ENCODE measurements around the gene CLPTM1L.

The CLPTM1L gene

DNA sequence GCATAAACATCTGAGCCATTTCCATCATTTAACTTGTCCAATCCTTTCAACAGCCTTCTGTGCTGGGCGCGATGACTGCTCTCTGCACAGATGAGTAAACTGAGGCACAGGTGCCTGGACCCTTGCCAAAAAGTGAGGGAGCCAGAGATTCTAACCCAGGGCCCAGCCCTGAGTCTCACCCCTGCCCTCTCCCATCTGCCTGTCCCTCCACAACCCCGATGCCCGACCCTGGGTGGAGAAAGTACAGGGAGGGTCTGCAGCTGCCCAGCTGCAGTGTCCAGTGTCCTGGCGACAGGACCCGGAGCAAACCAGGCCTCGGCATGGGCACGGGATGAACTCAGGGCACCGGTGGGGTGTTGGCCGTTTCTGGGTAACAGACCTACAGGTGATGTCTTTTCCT lies 39.6 kb upstream of the CLPTM1L start:
- TF ChIP-seq, protein P1, sequence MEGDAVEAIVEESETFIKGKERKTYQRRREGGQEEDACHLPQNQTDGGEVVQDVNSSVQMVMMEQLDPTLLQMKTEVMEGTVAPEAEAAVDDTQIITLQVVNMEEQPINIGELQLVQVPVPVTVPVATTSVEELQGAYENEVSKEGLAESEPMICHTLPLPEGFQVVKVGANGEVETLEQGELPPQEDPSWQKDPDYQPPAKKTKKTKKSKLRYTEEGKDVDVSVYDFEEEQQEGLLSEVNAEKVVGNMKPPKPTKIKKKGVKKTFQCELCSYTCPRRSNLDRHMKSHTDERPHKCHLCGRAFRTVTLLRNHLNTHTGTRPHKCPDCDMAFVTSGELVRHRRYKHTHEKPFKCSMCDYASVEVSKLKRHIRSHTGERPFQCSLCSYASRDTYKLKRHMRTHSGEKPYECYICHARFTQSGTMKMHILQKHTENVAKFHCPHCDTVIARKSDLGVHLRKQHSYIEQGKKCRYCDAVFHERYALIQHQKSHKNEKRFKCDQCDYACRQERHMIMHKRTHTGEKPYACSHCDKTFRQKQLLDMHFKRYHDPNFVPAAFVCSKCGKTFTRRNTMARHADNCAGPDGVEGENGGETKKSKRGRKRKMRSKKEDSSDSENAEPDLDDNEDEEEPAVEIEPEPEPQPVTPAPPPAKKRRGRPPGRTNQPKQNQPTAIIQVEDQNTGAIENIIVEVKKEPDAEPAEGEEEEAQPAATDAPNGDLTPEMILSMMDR (IDR thresholded peaks at IDR 0.05; ENCODE audit: low read length, missing control alignments) = no peak
- no peak overlapping the region for H3K4me3 ChIP-seq (replicated peaks; ENCODE audit: low read depth, low read length)
- DNase-seq (ENCODE audit: low read depth) = no peak

DNA sequence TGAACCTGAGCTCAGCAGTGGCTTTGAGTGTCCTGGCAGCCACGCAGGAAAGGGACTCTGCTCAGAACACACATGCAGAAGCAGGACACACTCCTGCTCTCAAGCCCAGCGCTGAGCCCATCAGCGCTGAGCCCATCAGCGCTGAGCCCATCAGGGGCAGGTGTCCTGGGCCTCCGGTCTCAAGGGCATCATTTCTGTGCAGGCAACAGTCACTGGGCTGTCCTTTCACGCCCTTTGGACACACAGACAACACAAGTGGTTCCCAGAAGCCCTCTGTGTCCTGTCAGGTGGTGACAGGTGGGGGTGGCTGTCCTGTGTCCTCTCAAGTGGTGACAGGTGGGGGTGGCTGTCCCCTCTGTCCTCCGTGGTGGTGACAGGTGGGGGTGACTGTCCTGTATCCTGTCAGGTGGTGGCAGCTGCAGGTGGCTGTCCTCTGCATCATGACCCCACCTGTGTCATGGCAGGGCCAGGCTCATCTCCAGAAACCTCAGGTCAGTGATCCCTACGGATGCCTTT lies 39.0 kb upstream of the CLPTM1L start:
- DNase-seq (ENCODE audit: low read depth) = no peak
- TF ChIP-seq, protein P1 (IDR thresholded peaks at IDR 0.05; ENCODE audit: low read length, missing control alignments) = no peak
- no peak overlapping the region for H3K4me3 ChIP-seq (replicated peaks; ENCODE audit: low read depth, low read length)

DNA sequence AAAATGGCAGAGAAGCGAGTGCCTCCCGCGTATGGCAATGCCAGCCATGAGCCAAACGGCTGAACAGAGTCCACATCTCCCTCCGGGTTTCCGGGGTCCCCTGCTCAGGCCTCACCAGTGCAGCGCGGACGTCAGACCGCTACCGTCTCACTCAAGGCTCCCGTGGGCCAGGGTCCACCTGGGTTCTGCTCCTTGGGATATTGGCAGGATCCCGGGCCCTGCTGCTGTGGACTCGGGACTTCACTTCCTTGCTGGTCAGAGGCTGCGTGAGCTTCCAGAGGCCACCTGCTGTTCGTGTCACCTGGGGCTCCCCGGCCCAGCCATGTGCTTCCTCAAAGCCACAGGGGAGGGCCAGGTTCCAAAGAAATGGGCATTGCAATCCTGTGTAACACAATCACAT lies 38.4 kb upstream of the CLPTM1L start:
- no peak for DNase-seq (ENCODE audit: low read depth)
- H3K4me3 ChIP-seq (replicated peaks; ENCODE audit: low read depth, low read length) = no peak overlapping the region
- TF ChIP-seq, protein P1 (IDR thresholded peaks at IDR 0.05; ENCODE audit: low read length, missing control alignments) = no peak

DNA sequence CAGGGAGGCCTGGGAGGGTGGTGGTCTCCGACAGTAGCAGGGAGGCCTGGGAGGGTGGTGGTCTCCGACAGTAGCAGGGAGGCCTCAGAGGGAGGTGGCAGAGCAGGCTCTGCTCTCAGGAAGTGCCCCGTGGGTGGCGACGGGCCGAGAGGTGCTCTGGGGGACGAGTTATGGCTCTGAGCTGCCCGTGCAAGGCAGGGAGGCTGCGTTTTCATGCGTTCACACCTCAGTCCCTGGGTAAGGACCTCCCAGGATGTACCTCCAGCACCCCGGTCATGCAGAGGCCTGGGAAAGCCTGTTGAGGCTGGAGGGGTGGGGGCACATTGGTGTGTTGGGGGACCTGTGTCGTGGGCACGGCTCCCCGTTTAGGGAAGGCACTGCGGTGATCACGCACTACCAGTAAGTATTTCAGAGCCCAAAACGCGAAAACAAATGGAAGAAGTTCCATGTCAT lies 37.4 kb upstream of the CLPTM1L start:
- TF ChIP-seq, protein P1 (IDR thresholded peaks at IDR 0.05; ENCODE audit: low read length, missing control alignments) = no peak
- H3K4me3 ChIP-seq (replicated peaks; ENCODE audit: low read depth, low read length) = no peak overlapping the region
- DNase-seq (ENCODE audit: low read depth) = no peak

DNA sequence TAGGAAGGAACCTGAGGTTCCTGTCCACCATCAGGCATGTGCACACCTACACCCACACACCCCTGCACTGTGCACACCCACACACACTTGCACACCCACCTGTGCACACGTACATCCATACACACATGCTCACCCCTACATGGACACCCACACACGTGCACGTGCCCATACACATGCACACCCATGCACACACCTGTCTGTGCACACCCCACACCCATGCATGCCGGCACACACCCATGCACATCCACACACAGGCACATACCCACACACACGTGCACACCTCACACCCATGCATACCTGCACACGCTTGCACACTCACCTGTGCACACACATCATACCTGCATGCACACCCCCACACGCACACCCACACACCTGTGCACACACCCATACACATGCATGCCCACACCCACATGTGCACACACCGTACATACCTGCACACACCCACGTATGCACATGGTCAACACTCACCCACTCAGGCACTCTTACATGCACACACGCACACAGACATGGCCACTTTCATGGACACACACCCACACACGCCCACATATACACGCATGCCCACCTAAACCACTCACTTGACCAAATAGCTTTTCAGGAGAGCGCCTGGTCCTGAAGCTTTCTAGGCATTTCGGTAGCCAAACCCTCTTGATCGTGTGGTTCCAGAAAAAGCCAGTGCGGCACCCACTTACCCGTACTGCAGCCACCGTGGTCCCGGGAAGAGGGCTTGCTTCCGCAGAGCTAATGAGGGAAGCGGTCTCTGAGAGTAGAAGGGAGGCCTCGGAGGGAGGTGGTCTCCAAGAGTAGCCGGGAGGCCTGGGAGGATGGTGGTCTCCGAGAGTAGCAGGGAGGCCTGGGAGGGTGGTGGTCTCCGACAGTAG lies 36.7 kb upstream of the CLPTM1L start:
- TF ChIP-seq, protein P1 (IDR thresholded peaks at IDR 0.05; ENCODE audit: low read length, missing control alignments) = no peak
- no peak for DNase-seq (ENCODE audit: low read depth)
- H3K4me3 ChIP-seq (replicated peaks; ENCODE audit: low read depth, low read length) = no peak overlapping the region

DNA sequence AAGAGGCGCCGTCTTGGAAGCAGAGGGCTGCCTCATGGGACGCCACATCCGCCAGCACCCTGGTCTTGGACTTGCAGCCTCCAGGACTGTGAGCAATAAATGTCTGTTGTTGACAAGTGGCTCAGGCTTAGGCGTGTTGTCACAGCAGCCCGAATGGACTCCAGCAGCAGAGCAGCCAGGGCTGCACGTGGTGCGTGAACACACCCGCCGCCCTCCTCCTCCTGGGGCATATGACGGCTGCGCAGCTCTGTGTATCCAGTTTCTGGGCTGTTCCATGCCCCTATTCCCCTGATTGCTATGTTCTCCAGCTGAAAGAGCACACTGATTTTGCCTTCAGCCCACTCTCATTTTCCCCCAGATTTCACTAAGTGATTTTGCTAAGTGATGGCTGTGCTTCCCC lies 36.0 kb upstream of the CLPTM1L start:
- H3K4me3 ChIP-seq (replicated peaks; ENCODE audit: low read depth, low read length) = no peak overlapping the region
- TF ChIP-seq, protein P1 (IDR thresholded peaks at IDR 0.05; ENCODE audit: low read length, missing control alignments) = no peak
- no peak for DNase-seq (ENCODE audit: low read depth)
